H1 (cell line): ENCODE measurements around the gene MEIOB. TPM values are rescaled to one million over a fixed set of nuclear protein-coding genes. Genes with fewer than 3 reads are reported as not detected.

Experiments used
- CTCF ChIA-PET: fragments of 300-600 bp; sonication (Branson Sonifier 250); formaldehyde crosslinking; loops from one replicate; lab custom pipeline; 2021; ENCODE audit not compliant: partially characterized antibody; lab: Charles Lee
- POLR2A ChIA-PET: fragments of 300-600 bp; sonication (Branson Sonifier 250); formaldehyde crosslinking; loops from one replicate; lab custom pipeline; 2021; ENCODE audit warnings: inconsistent platforms; ENCODE audit not compliant: partially characterized antibody; lab: Charles Lee
- DNase-seq, 2 experiments: peaks; one replicate each; pipeline versions ENCODE4 v3.0.0 to v3.0.0-alpha.2; 2010 to 2022; ENCODE audit warnings: low spot score in 2 of 2, low read depth in 1 of 2, mixed read lengths in 1 of 2
- FAIRE-seq: peaks from 2 replicates; lab custom pipeline; 2011; peaks lifted over from hg19 to GRCh38; lab: Jason Lieb, UNC
- H2AFZ ChIP-seq: 2 replicates; pipeline ENCODE4 v1.8.1; 2012; ENCODE audit warnings: low read length, inconsistent platforms
- H2AK5ac ChIP-seq: 2 replicates; pipeline ENCODE4 v1.6.1; 2013; ENCODE audit warnings: low read depth, low read length
- H2BK120ac ChIP-seq: replicated peaks from 2 replicates; pipeline ENCODE3; 2013; ENCODE audit warnings: low read depth, low read length, inconsistent platforms
- H2BK12ac ChIP-seq: 2 replicates; pipeline ENCODE4 v1.6.1; 2013; ENCODE audit warnings: low read depth, low read length
- H2BK15ac ChIP-seq: 2 replicates; pipeline ENCODE4 v1.6.1; 2013; ENCODE audit warnings: low read length
- H2BK20ac ChIP-seq: 2 replicates; pipeline ENCODE4 v1.6.1; 2013; ENCODE audit warnings: low read length
- H2BK5ac ChIP-seq: 2 replicates; pipeline ENCODE4 v1.6.1; 2013; ENCODE audit warnings: low read depth, low read length
- H3K14ac ChIP-seq: 2 replicates; pipeline ENCODE4 v1.6.1; 2013; ENCODE audit warnings: inconsistent platforms; ENCODE audit not compliant: insufficient read length
- H3K18ac ChIP-seq: 2 replicates; pipeline ENCODE4 v1.6.1; 2013; ENCODE audit warnings: low read length; ENCODE audit errors: extremely low read depth
- H3K23ac ChIP-seq: 2 replicates; pipeline ENCODE4 v1.6.1; 2013; ENCODE audit warnings: inconsistent platforms; ENCODE audit not compliant: insufficient read length
- H3K23me2 ChIP-seq: 2 replicates; pipeline ENCODE4 v1.6.1; 2013; ENCODE audit warnings: low read depth, low read length
- H3K27ac ChIP-seq: 2 replicates; pipeline ENCODE4 v1.6.1; 2011; ENCODE audit warnings: low read depth, low read length, inconsistent platforms
- H3K27me3 ChIP-seq, 4 experiments: replicated peaks in 1 of 4; 1 replicate in 1 of 4; 2 replicates in 3 of 4; pipeline versions ENCODE4 v1.6.1 to v1.8.1; 2011 to 2013; ENCODE audit warnings: low read length in 3 of 4, mild to moderate bottlenecking in 3 of 4, inconsistent platforms in 2 of 4, mixed read lengths in 2 of 4, moderate library complexity in 1 of 4; ENCODE audit not compliant: control insufficient read depth in 3 of 4, insufficient read depth in 3 of 4; ENCODE audit errors: extremely low read depth in 1 of 4
- H3K36me3 ChIP-seq, 4 experiments: 2 replicates each; pipeline versions ENCODE4 v1.6.1 to v1.8.1; 2011 to 2013; ENCODE audit warnings: mild to moderate bottlenecking in 4 of 4, low read length in 3 of 4, moderate library complexity in 2 of 4, control low read depth in 1 of 4, inconsistent platforms in 1 of 4; ENCODE audit not compliant: insufficient read depth in 4 of 4, control insufficient read depth in 2 of 4
- H3K4ac ChIP-seq: replicated peaks from 2 replicates; pipeline ENCODE3; 2013; ENCODE audit warnings: low read length, low read depth, mixed read lengths, inconsistent platforms; ENCODE audit not compliant: insufficient read length
- H3K4me1 ChIP-seq, 4 experiments: replicated peaks in 1 of 4; 1 replicate in 1 of 4; 2 replicates in 3 of 4; pipeline versions ENCODE4 v1.6.1 to v1.8.1; 2011 to 2013; ENCODE audit warnings: low read length in 3 of 4, inconsistent platforms in 2 of 4, mixed read lengths in 1 of 4; ENCODE audit not compliant: insufficient read depth in 4 of 4, control insufficient read depth in 3 of 4
- H3K4me2 ChIP-seq, 2 experiments: 2 replicates each; pipeline versions ENCODE4 v1.6.1 to v1.8.1; 2011 to 2013; ENCODE audit warnings: low read depth in 2 of 2, low read length in 2 of 2, control low read depth in 1 of 2, inconsistent platforms in 1 of 2, mild to moderate bottlenecking in 1 of 2; ENCODE audit not compliant: insufficient read depth in 1 of 2
- H3K4me3 ChIP-seq, 4 experiments: fragments of 200-600, 300-600 bp in 1 of 4; sonication (generic), shearing (Covaris generic), sonication (Bioruptor Twin) in 1 of 4; 2 replicates each; pipeline versions ENCODE4 v1.5.1 to v1.8.1; 2011 to 2016; ENCODE audit warnings: low read length in 4 of 4, low read depth in 3 of 4, control low read depth in 2 of 4, inconsistent platforms in 2 of 4, mild to moderate bottlenecking in 2 of 4, mixed read lengths in 1 of 4, moderate library complexity in 1 of 4; ENCODE audit not compliant: insufficient read depth in 2 of 4; ENCODE audit errors: extremely low read depth in 1 of 4
- H3K56ac ChIP-seq: replicated peaks from 2 replicates; pipeline ENCODE3; 2013; ENCODE audit warnings: low read depth, mild to moderate bottlenecking, mixed read lengths, low read length, inconsistent platforms; ENCODE audit not compliant: insufficient read length
- H3K79me1 ChIP-seq: 2 replicates; pipeline ENCODE4 v1.6.1; 2013; ENCODE audit warnings: low read depth, low read length, control low read depth
- H3K79me2 ChIP-seq, 2 experiments: 2 replicates each; pipeline versions ENCODE4 v1.6.1 to v1.8.1; 2012 to 2013; ENCODE audit warnings: low read length in 2 of 2, mild to moderate bottlenecking in 2 of 2, inconsistent platforms in 1 of 2; ENCODE audit not compliant: insufficient read depth in 2 of 2, control insufficient read depth in 1 of 2
- H3K9ac ChIP-seq, 4 experiments: replicated peaks in 1 of 4; 1 replicate in 1 of 4; 2 replicates in 3 of 4; pipeline versions ENCODE4 v1.6.1 to v1.8.1; 2011 to 2013; ENCODE audit warnings: low read depth in 3 of 4, low read length in 3 of 4, control low read depth in 2 of 4, mild to moderate bottlenecking in 2 of 4, moderate library complexity in 2 of 4, inconsistent platforms in 1 of 4; ENCODE audit errors: extremely low read depth in 1 of 4
- H3K9me3 ChIP-seq, 2 experiments: 2 replicates each; pipeline versions ENCODE4 v1.6.1 to v1.8.1; 2012 to 2013; ENCODE audit warnings: mild to moderate bottlenecking in 2 of 2, moderate library complexity in 2 of 2, control low read depth in 1 of 2, inconsistent platforms in 1 of 2, low read depth in 1 of 2, low read length in 1 of 2, mixed read lengths in 1 of 2; ENCODE audit not compliant: insufficient read depth in 2 of 2
- H4K20me1 ChIP-seq, 2 experiments: replicated peaks in 1 of 2; 2 replicates each; pipeline versions ENCODE3 to v1.8.1; 2011 to 2013; ENCODE audit warnings: inconsistent platforms in 2 of 2, low read length in 2 of 2, mild to moderate bottlenecking in 1 of 2; ENCODE audit not compliant: insufficient read depth in 2 of 2, control insufficient read depth in 1 of 2
- H4K5ac ChIP-seq: 2 replicates; pipeline ENCODE4 v1.6.1; 2013; ENCODE audit warnings: low read length, low read depth, mixed read lengths, inconsistent platforms; ENCODE audit not compliant: insufficient read length
- H4K8ac ChIP-seq: 2 replicates; pipeline ENCODE4 v1.8.0; 2013; ENCODE audit warnings: mild to moderate bottlenecking, moderate library complexity, low read length, inconsistent platforms; ENCODE audit not compliant: insufficient read depth; ENCODE audit errors: extremely low read depth
- H4K91ac ChIP-seq: replicated peaks from 2 replicates; pipeline ENCODE3; 2013; ENCODE audit warnings: low read length, mixed read lengths, inconsistent platforms; ENCODE audit not compliant: insufficient read length
- SIN3A ChIP-seq, 2 experiments: IDR thresholded peaks in 1 of 2; conservative IDR thresholded peaks in 1 of 2; 2 replicates each; pipeline ENCODE4 v1.6.1; 2011 to 2012; ENCODE audit warnings: low read length in 2 of 2, improper control_type of control experiment in 1 of 2, low read depth in 1 of 2, mild to moderate bottlenecking in 1 of 2
- SIRT6 ChIP-seq: IDR thresholded peaks from one replicate; pipeline ENCODE4 v1.7.1; 2012; ENCODE audit warnings: low read length, inconsistent platforms
- WGBS, 2 experiments: shearing (Covaris generic) in 1 of 2; methylation state at CpG; one replicate each; pipeline versions ENCODE4 v1.1.6 to v1.1.7; 2013 to 2015; ENCODE audit warnings: low lambda C conversion rate in 2 of 2, mixed read lengths in 2 of 2, inconsistent platforms in 1 of 2, low coverage in 1 of 2, missing lambda C conversion rate in 1 of 2; ENCODE audit not compliant: insufficient replicate concordance in 2 of 2, insufficient coverage in 1 of 2, insufficient read length in 1 of 2; ENCODE audit errors: extremely low coverage in 1 of 2, missing lambda C conversion rate in 1 of 2; 5-methylcytosine and 5-hydroxymethylcytosine counted together
- polyA plus RNA-seq, 7 experiments: library from polyadenylated mRNA; depleted of rRNA in 3 of 7; stranded (reverse) in 5 of 7; unstranded in 2 of 7; fragments of >200 nt in 5 of 7; fragments of 200-250 nt in 2 of 7; gene quantifications; 1 replicate in 5 of 7; 2 replicates in 1 of 7; 4 replicates in 1 of 7; pipeline versions ENCODE4 v1.2.1 to v1.2.3, GENCODE V29; 2011 to 2013; ENCODE audit warnings: missing spikeins in 2 of 7, mixed read lengths in 2 of 7
- total RNA-seq: library from RNA; stranded (reverse); fragmentation: NEBNext Ultra II Directional; extraction: Animal tissue kit (Norgen Biotek cat#: 25700); gene quantifications from 2 replicates; pipeline ENCODE4 v1.2.1, GENCODE V29; 2021

Gene MEIOB
- total and polyA plus RNA-seq, 2 of the 8 experiments (the other 6 are each of a cell fraction or from before 2014, with no cell fraction given), result 0.63 to 1.1 TPM

DNA sequence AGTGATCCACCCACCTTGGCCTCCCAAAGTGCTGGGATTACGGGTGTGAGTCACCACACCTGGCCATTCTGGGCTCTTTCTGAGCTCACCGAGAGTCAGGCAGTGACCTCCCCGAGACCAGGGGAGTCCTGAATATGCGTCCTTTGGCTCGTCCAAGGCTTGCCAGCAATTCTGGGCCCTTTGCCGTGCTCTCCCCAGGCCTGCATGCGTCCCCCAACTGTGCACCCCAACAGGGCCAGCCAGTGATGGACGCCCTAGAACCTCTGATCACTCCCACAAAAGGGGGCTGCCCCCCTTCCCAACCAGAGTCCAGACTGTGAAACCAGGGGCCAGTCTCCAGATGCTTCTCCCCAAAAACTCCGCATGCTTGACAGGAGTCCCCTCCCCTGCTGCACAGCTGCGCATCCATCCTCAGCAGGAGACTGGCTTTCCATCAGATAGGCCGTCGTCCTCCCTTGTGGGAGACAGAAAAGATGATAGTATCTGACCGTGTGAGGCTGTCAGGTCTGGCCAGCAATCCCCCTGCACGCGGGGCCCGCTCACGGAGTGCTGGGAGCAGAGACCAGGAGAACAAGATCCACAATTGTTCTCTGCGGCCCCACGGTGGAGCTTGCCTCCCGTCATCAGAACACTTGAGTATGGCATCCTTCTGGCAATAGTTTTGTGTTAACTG, 30.7 kb upstream of the MEIOB start:
- no peak overlapping the region for H3K14ac ChIP-seq
- no peak overlapping the region for H2AK5ac ChIP-seq
- H3K79me2 ChIP-seq, result no peaks in the 10 kb centered on the region
- 96% methylated on average over 19 of the region's 20 CpGs; no CpG with 5 or more reads in 1 of the 2 experiments for WGBS, 2 experiments
- H3K27ac ChIP-seq, result no peak overlapping the region
- no peak overlapping the region for H3K9ac ChIP-seq
- H4K20me1 ChIP-seq, result no peaks in the 10 kb centered on the region
- no peak for FAIRE-seq
- CTCF ChIA-PET, result no interaction called here
- H3K4ac ChIP-seq, result no peak overlapping the region
- no peak overlapping the region for H3K56ac ChIP-seq
- no peaks in the 10 kb centered on the region for H3K79me1 ChIP-seq
- no peak overlapping the region for H4K91ac ChIP-seq
- H3K23ac ChIP-seq, result no peak overlapping the region
- H2BK15ac ChIP-seq, result 0 out of 2 replicates have a peak overlapping the region, but pooled peaks have one; percentile 61
- H4K8ac ChIP-seq, result no peak overlapping the region
- H3K9me3 ChIP-seq, result no peaks in the 10 kb centered on the region
- no peak overlapping the region for H4K5ac ChIP-seq
- peaks cover 0 to 2% (median 0%) of the 10 kb centered on the region in 4 experiments; a peak in 2 of 7 replicates for H3K27me3 ChIP-seq
- H2AFZ ChIP-seq, result no peak overlapping the region
- TF ChIP-seq SIRT6 (no peak), SIN3A (conservative IDR thresholded peaks at IDR 0.05 in 1 of 2, IDR thresholded peaks at IDR 0.05 in 1 of 2; ENCODE audit: low read depth in 1 of 2, low read length in 2 of 2) (no peak)
- TF ChIP-seq, all 59 proteins: peak for 0
- DNase-seq, result no peak
- Histone ChIP-seq H3K4me2 (no peak overlapping the region), H2BK12ac (no peak overlapping the region), H3K18ac (no peak overlapping the region), H2BK120ac (no peak overlapping the region), H2BK20ac (no peak overlapping the region), H3K4me3 (no peak overlapping the region), H3K23me2 (no peaks in the 10 kb centered on the region), H3K4me1 (peaks cover 0 to 6% (median 0%) of the 10 kb centered on the region in 4 experiments; a peak in 1 of 7 replicates), H3K36me3 (no peaks in the 10 kb centered on the region), H2BK5ac (no peak overlapping the region)
- POLR2A ChIA-PET, result no interaction called here
